AG04450 (cell line): Measurements from ENCODE around the gene N4BP3. TPM values are rescaled to one million over a fixed set of nuclear protein-coding genes. Genes with fewer than 3 reads are reported as not detected.

Experiments
- CTCF ChIA-PET: fragments of 300-600, 350-600 bp; formaldehyde crosslinking; extraction: SDS; loops from one replicate; lab custom pipeline; 2022; ENCODE audit warnings: antibody characterized with exemption, inconsistent platforms; lab: Charles Lee
- POLR2A ChIA-PET: fragments of 350-600 bp; formaldehyde crosslinking; extraction: SDS; loops from one replicate; lab custom pipeline; 2021; ENCODE audit warnings: antibody characterized with exemption, inconsistent platforms; lab: Yijun Ruan, JAX
- DNase-seq: peaks from one replicate; pipeline ENCODE4 v3.0.0-alpha.2; 2011; ENCODE audit warnings: low read depth, low spot score
- H3K27ac ChIP-seq: one replicate; pipeline ENCODE4 v1.5.1; 2012; ENCODE audit warnings: low read depth, low read length, control low read depth
- H3K27me3 ChIP-seq: one replicate; pipeline ENCODE4 v1.6.0; 2012; ENCODE audit warnings: low read length; ENCODE audit not compliant: control insufficient read depth, insufficient read depth
- H3K4me3 ChIP-seq: 2 replicates; pipeline ENCODE4 v1.5.1; 2011; ENCODE audit warnings: mild to moderate bottlenecking, low read depth, low read length, control low read depth
- H3K9me3 ChIP-seq: 2 replicates; pipeline ENCODE4 v1.5.1; 2012; ENCODE audit warnings: low read length; ENCODE audit not compliant: control insufficient read depth, insufficient read depth
- CTCF ChIP-seq: IDR thresholded peaks from 2 replicates; pipeline ENCODE4 v1.5.1; 2011; ENCODE audit warnings: low read depth, low read length, control low read depth, inconsistent platforms
- polyA plus RNA-seq: library from polyadenylated mRNA; depleted of rRNA; stranded (reverse); fragments of >200 nt; gene quantifications from 2 replicates; pipeline ENCODE4 v1.2.3, GENCODE V29; 2011

The N4BP3 gene
- polyA plus RNA-seq, 1 experiment = 0.29 TPM

GRCh38 chr5:178121391-178122276 lies 8.3 kb downstream of the N4BP3 start:
- CTCF ChIA-PET = interaction anchor here (0.6 to 3.4 kb wide), 10 partner anchors 8 to 63 kb away, joined by 3 to 15 read pairs (median 4); partner anchors contain the start of gene NHP2

GRCh38 chr5:178122346-178122745 lies 9.0 kb downstream of the N4BP3 start:
- no peak for TF ChIP-seq CTCF
- POLR2A ChIA-PET = no interaction called here
- DNase-seq = no peak
- no peaks in the 10 kb centered on the region; the same call in 1 of the 2 replicates for H3K9me3 ChIP-seq
- H3K27ac ChIP-seq = no peak overlapping the region
- H3K27me3 ChIP-seq = peaks cover 20% of the 10 kb centered on the region
- no peak overlapping the region for H3K4me3 ChIP-seq
- CTCF ChIA-PET = interaction anchor here (1.1 to 3.4 kb wide), 2 partner anchors 46 to 60 kb away, joined by 4 to 15 read pairs; no protein-coding TSS in a partner anchor

More at GRCh38 chr5:178121391-178122276, 8.3 kb downstream of the N4BP3 start:
- H3K27me3 ChIP-seq = peaks cover 22% of the 10 kb centered on the region
- POLR2A ChIA-PET = interaction anchor here (1.5 kb wide), 1 partner anchor 44 kb away, joined by 8 read pairs; no protein-coding TSS in a partner anchor
- no peak for TF ChIP-seq CTCF
- H3K4me3 ChIP-seq = peak overlapping the region; percentile 43
- no peaks in the 10 kb centered on the region; the same call in 1 of the 2 replicates for H3K9me3 ChIP-seq
- no peak for DNase-seq
- no peak overlapping the region for H3K27ac ChIP-seq

GRCh38 chr5:178123094-178123965 lies 10.0 kb downstream of the N4BP3 start:
- Histone ChIP-seq H3K4me3 (no peak overlapping the region), H3K27me3 (peaks cover 14% of the 10 kb centered on the region), H3K9me3 (no peaks in the 10 kb centered on the region; the same call in 1 of the 2 replicates), H3K27ac (no peak overlapping the region)
- ChIA-PET CTCF (no interaction called here), POLR2A (no interaction called here)
- TF ChIP-seq CTCF = no peak
- no peak for DNase-seq

GRCh38 chr5:178123966-178124925 lies 10.9 kb downstream of the N4BP3 start:
- no peak for TF ChIP-seq CTCF
- POLR2A ChIA-PET = no interaction called here
- Histone ChIP-seq H3K4me3 (no peak overlapping the region), H3K27me3 (peaks cover 14% of the 10 kb centered on the region), H3K27ac (no peak overlapping the region), H3K9me3 (no peaks in the 10 kb centered on the region; the same call in 1 of the 2 replicates)
- DNase-seq = no peak
- CTCF ChIA-PET = no interaction called here
